T-helper 2 cell (primary cell): ENCODE data around the gene RNF31.

Source experiments
- DNase-seq, 5 experiments: peaks; one replicate each; pipeline versions ENCODE4 v3.0.0 to v3.0.0-alpha.2; 2012 to 2022

RNF31 gene

DNA sequence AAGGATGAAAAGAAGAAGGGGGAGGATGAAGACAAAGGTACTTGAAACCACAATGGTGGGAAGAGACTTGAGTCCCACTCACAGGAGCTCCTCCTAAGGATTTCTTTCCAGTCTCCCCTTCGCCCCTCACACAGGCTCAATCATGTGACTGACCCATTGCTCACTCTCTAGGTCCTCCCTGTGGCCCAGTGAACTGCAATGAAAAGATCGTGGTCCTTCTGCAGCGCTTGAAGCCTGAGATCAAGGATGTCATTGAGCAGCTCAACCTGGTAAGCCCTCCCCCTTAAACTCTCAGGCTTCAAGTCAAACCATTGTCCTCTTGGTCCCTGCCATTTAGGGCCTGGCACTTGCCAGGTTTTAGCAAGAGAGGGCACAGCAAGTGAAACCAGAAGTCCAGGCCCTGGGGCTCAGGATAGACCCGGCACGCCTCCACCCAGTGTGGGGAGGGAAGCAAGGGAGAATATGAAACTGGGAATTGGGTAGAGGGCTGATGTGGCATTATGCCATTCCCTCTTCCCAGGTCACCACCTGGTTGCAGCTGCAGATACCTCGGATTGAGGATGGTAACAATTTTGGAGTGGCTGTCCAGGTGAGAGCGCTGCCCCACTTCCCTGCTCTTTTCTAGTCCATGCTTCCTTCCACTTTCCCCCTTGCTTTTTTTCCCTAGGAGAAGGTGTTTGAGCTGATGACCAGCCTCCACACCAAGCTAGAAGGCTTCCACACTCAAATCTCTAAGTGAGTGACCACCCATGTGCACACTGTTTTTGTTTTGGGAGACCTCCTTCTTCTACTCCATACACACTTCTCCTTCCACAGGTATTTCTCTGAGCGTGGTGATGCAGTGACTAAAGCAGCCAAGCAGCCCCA, 9.5 kb upstream of the RNF31 start:
- DNase-seq, result no peak

GRCh38 chr14:24138396-24139271, 8.7 kb upstream of the RNF31 start:
- no peak for DNase-seq

- peak in 1 of 5 experiments; percentile 48 for DNase-seq
Measured at GRCh38 chr14:24139272-24139934, 7.9 kb upstream of the RNF31 start.

DNA sequence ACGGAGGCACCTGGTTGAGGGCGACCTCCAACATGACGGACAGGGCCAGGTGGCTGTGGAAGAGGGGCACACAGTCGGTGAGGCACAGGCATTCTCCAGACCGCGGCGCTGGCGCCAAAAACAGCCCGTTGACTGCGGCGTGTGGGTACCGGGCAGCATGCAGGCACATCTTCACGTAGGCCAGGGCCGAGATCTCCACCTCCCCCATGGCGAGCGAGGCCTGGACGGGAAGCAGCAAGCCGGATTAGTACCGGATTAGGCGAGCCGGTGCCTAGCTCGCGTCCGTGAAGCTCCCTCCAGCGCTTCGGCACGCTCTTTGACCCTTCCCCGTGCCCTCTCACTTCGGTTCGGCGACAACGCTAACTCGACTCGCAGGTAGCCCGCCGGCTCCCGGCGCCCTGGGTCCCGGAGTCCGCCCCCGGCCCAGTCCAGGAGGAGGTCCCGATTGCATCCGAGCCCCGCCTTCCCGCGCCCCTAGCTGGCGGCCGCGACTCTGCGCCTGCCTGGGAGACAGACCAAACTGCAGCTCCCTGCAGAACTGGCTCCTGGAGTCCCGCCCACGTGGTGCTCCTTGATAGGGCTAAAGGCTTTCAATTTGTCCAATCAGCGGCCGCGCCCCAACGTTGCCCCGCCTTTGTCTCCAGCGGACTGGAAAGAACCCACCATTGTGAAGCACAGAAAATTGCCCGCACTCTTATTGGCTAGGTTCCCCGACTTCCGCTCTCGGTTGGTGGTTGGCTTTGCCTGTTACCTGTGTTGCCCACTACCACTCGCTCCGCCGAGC, 6.0 kb upstream of the RNF31 start, which contains the start of gene EMC9:
Gene EMC9, minus strand, starts transcription at position 495 of the 784 bp plus-strand sequence. Its CDS starts 287 bp downstream, at position 208.
- peak; percentile 98 to 100 (median 99) for DNase-seq

DNA sequence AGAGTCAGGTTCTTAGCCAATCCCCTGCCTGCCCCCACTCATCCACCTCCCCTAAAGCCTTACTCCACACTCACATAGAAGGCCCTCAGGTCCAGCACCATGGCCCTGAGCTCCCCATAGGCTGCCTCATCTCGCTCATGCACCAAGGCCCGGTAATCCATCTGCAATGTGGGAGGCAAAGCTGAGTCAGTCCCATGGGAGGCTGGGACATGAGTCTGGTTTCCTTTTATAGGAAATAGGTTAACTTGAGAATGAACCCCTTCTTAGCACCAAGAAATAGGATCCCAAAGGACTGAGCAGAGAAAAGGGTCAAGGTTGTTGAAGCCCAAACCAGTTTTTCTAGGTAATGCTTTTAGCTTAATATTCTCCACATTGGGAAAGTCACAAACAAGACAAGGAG, 3.8 kb upstream of the RNF31 start:
- DNase-seq, result no peak

DNA sequence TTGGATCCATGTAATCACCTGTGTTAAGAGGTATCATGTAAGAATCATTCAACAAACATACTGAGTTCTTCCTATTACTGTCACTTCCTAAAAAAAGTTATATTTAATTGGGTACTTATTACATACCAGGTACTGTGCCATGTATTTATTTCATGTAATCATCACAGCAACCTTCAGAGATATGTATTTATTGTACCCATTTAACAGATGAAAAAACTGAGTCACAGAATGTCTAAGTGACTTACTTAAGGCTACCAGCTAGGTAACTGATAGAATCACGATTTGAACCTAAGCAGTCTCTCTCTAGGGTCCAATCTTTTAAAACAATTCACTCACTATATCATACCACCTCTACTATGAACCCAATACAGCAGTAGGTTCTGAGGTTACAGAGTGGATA, 2.8 kb upstream of the RNF31 start:
- no peak for DNase-seq

GRCh38 chr14:24145219-24145618, 2.1 kb upstream of the RNF31 start:
- no peak for DNase-seq

DNA sequence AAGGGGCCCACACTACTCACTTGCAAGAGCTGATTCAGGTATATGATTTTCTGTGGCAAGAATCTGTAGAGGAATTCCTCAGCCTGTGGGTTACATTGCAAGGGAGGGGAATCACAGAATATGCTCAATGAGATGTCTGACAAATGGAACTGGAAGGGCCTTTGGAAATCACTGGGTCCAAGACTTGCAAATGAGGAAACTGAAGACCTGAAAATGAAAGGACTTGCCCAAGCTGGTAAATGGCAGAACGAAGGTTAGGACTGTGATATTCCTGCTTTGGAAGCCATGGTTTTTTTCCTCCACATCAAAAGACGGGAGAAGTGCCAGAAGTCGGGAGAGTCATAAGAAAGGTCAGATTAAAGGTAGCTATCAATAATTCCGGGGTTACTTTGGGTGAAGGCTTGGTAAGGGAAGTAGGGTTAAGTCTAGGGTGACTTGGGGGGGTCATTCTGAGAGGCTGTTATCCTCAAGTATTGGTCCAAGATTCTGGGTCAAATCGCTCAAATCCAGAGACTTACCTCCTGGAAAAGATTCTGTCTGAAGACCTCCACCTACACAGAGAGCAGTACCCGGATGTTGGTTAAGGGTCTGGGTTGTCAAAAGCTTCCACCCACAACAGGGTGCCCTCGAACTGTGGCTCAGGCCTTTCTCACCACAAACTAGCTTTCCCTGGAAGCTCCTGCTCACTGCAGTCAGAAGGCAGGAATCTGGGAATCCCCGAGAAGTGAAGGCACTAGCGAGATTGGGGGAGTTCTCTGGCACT, 1.4 kb upstream of the RNF31 start:
- peak in 1 of 5 experiments; percentile 54 for DNase-seq

DNA sequence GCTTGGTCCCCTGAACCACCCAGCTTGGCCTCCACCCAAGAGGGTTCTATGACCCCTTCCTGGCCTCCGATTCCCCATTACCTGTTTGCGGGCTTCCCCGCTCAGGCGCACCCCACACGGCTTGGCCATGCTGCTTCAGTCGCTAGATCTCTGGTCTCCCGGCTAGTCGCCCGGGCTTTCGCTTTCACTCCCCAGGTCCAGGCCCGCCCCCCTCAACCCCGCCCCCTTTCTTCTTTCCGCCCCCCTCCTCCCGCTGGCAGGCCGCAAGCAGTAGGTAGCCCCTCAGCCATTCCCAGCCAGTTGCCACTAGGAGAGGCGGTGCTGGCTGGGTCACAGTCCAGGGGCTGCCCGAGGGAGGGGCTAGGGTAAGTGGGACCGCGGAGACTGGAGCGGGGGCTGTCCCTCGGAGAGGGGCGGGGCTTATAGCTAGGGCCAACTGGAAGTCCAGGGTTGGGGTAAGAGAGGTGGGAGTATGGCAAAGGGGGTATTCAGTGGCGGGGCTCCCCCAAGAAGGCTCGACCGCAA, 783 bp upstream of the RNF31 start, which contains the start of gene PSME2:
Gene PSME2, minus strand, starts transcription at position 158 of the 525 bp plus-strand sequence. Its CDS starts 29 bp downstream, at position 129.
- DNase-seq, result peak; percentile 71 to 93 (median 80)

- no peak for DNase-seq
Measured at GRCh38 chr14:24147761-24148428, 597 bp downstream of the RNF31 start.

GRCh38 chr14:24149302-24149969, 2.1 kb downstream of the RNF31 start:
- DNase-seq, result no peak

GRCh38 chr14:24150061-24150460, 2.8 kb downstream of the RNF31 start:
- no peak for DNase-seq

DNA sequence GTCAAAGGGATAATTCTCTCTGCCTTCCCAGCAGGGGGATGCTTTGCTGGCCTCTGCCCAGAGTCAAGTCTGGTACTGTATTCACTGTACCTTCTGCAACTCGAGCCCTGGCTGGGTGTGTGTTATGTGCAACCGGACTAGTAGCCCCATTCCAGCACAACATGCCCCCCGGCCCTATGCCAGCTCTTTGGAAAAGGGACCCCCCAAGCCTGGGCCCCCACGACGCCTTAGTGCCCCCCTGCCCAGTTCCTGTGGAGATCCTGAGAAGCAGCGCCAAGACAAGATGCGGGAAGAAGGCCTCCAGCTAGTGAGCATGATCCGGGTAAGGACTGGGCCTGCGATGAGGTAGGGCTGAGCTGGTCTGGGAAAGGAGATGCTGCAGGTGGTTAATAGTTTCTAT, 3.3 kb downstream of the RNF31 start:
- DNase-seq, result no peak

DNA sequence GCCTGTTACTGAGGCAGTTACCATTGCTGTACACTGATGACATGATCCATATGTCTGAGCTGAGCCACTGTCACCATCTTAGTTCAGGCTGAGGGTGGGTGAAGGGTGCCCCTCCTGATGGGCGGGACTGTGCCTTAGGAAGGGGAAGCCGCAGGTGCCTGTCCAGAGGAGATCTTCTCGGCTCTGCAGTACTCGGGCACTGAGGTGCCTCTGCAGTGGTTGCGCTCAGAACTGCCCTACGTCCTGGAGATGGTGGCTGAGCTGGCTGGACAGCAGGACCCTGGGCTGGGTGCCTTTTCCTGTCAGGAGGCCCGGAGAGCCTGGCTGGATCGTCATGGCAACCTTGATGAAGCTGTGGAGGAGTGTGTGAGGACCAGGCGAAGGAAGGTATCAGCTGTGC, 3.7 kb downstream of the RNF31 start:
- DNase-seq, result no peak

DNA sequence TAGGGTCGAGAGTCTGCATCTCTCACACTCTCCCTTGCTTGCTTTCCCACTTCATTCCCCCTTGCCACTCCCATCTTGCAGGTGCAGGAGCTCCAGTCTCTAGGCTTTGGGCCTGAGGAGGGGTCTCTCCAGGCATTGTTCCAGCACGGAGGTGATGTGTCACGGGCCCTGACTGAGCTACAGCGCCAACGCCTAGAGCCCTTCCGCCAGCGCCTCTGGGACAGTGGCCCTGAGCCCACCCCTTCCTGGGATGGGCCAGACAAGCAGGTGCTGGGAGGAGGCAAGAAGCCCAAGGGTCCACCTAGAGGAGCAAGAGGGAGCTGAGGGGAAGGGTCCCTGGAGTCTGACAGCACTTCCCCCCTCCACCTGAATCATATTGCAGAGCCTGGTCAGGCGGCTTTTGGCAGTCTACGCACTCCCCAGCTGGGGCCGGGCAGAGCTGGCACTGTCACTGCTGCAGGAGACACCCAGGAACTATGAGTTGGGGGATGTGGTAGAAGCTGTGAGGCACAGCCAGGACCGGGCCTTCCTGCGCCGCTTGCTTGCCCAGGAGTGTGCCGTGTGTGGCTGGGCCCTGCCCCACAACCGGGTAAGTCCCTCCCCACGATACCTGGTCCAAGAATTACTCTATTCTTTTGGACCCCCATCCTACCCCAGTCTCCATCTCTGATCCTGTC, 4.2 kb downstream of the RNF31 start:
- DNase-seq, result no peak

GRCh38 chr14:24155100-24155499, 7.8 kb downstream of the RNF31 start:
- DNase-seq, result no peak

- no peak for DNase-seq
Measured at GRCh38 chr14:24156840-24157239, 9.5 kb downstream of the RNF31 start.

GRCh38 chr14:24157331-24157730, 10.0 kb downstream of the RNF31 start:
- DNase-seq, result no peak
